Stomach (tissue), 4 donors: ENCODE data around the gene CDC42SE1.

Source experiments
- CTCF ChIP-seq, 7 experiments: fragments of 450-650 bp in 4 of 7; fragments of 200-600 bp in 3 of 7; sonication (generic) in 3 of 7; IDR thresholded peaks; one replicate each; pipeline ENCODE4 v1.5.1; 2016 to 2019; ENCODE audit warnings: antibody characterized with exemption in 7 of 7, control low read depth in 2 of 7, mild to moderate bottlenecking in 1 of 7
- EP300 ChIP-seq: sonication (generic); formaldehyde crosslinking; IDR thresholded peaks from one replicate; pipeline ENCODE4 v1.6.1; 2017; ENCODE audit warnings: antibody characterized with exemption
- POLR2A ChIP-seq, 4 donors: fragments of 450-650 bp; IDR thresholded peaks; one replicate each; pipeline ENCODE4 v1.6.1; 2016; ENCODE audit warnings: antibody characterized with exemption in 4 of 4, control low read depth in 2 of 4, mild to moderate bottlenecking in 1 of 4, moderate library complexity in 1 of 4
- POLR2AphosphoS5 ChIP-seq, 3 donors: sonication (generic); formaldehyde crosslinking; IDR thresholded peaks; one replicate each; pipeline ENCODE4 v1.6.1; 2016; ENCODE audit warnings: antibody characterized with exemption in 3 of 3

GRCh38 chr1:151002051-151002450 lies 57.4 kb downstream of the CDC42SE1 start:
- TF ChIP-seq EP300 (no peak), POLR2A (IDR thresholded peaks at IDR 0.05) (no peak), CTCF (IDR thresholded peaks at IDR 0.05) (no peak), POLR2AphosphoS5 (IDR thresholded peaks at IDR 0.05) (no peak)
